ENCODE data around the gene PRKAG2.

The PRKAG2 gene

GRCh38 chr7:151720280-151720679 is 156.6 kb downstream of the PRKAG2 start:
- DNase-seq: no peak

GRCh38 chr7:151719897-151720242 is 157.0 kb downstream of the PRKAG2 start:
- no peak for DNase-seq

- no peak for DNase-seq
These were observed 157.7 kb downstream of the PRKAG2 start for GRCh38 chr7:151719031-151719896.

GRCh38 chr7:151717918-151718317 is 159.0 kb downstream of the PRKAG2 start:
- DNase-seq: no peak

- DNase-seq: no peak
These were observed 159.5 kb downstream of the PRKAG2 start for GRCh38 chr7:151717415-151717814.

- no peak for DNase-seq
These were observed 160.6 kb downstream of the PRKAG2 start for GRCh38 chr7:151716323-151716722.

GRCh38 chr7:151715666-151716315 is 161.1 kb downstream of the PRKAG2 start:
- DNase-seq: no peak

GRCh38 chr7:151714201-151714600 is 162.7 kb downstream of the PRKAG2 start:
- no peak for DNase-seq

GRCh38 chr7:151712810-151713125 is 164.1 kb downstream of the PRKAG2 start:
- DNase-seq: no peak

GRCh38 chr7:151711906-151712809 is 164.8 kb downstream of the PRKAG2 start:
- no peak for DNase-seq

GRCh38 chr7:151711435-151711872 is 165.5 kb downstream of the PRKAG2 start:
- DNase-seq: no peak

GRCh38 chr7:151710646-151711434 is 166.1 kb downstream of the PRKAG2 start:
- DNase-seq: no peak

- no peak for DNase-seq
These were observed 166.7 kb downstream of the PRKAG2 start for GRCh38 chr7:151710121-151710640.

GRCh38 chr7:151709141-151710038 is 167.5 kb downstream of the PRKAG2 start:
- DNase-seq: peak; percentile 69

- DNase-seq: no peak
These were observed 168.3 kb downstream of the PRKAG2 start for GRCh38 chr7:151708610-151709009.

GRCh38 chr7:151707757-151708156 is 169.2 kb downstream of the PRKAG2 start:
- DNase-seq: no peak

GRCh38 chr7:151707105-151707469 is 169.8 kb downstream of the PRKAG2 start:
- DNase-seq: no peak

GRCh38 chr7:151706277-151707104 is 170.4 kb downstream of the PRKAG2 start:
- DNase-seq: no peak

- DNase-seq: peak; percentile 63
These were observed 171.2 kb downstream of the PRKAG2 start for GRCh38 chr7:151705636-151706276.

All from eye (tissue), 1 donor.